HL-60 (cell line): ENCODE data around the gene TOPAZ1.

Experiments used
- GABPA ChIP-seq: IDR thresholded peaks from 2 replicates; pipeline ENCODE4 v1.6.1; 2012; ENCODE audit warnings: low read depth
- POLR2AphosphoS5 ChIP-seq: IDR thresholded peaks from 2 replicates; pipeline ENCODE4 v1.6.1; 2012; ENCODE audit warnings: low read depth
- SPI1 ChIP-seq: IDR thresholded peaks from 2 replicates; pipeline ENCODE4 v1.6.1; 2012; ENCODE audit warnings: low read depth, mild to moderate bottlenecking, borderline replicate concordance
- TF ChIP-seq, protein P1 (sequence below): IDR thresholded peaks from one replicate; pipeline ENCODE4 v1.5.1; 2011; ENCODE audit warnings: low read length, control low read depth, inconsistent platforms; ENCODE audit not compliant: insufficient read depth
- TF ChIP-seq, protein P2 (sequence below): IDR thresholded peaks from 2 replicates; pipeline ENCODE4 v1.6.1; 2012; ENCODE audit warnings: low read depth; ENCODE audit not compliant: insufficient replicate concordance

DNA sequence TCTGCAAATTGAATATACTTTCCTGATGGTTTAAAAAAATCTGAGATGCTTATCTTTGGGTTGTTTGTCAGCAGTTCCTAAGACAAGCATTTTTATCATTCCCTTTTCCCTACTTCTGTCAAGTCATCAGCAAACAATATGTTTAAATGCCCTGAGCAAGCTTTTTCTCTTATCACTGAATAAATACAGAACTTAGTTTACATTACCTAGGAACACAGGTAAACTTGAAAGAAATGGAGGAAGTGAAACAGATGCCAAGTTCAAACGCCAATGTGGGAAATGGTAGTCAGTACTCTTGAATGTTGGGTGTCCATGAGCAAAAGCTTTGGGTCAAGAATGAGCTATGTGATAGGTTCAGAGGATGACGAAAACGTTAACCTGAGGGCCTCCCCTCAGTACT is 79.6 kb downstream of the TOPAZ1 start:
- TF ChIP-seq, protein P1, sequence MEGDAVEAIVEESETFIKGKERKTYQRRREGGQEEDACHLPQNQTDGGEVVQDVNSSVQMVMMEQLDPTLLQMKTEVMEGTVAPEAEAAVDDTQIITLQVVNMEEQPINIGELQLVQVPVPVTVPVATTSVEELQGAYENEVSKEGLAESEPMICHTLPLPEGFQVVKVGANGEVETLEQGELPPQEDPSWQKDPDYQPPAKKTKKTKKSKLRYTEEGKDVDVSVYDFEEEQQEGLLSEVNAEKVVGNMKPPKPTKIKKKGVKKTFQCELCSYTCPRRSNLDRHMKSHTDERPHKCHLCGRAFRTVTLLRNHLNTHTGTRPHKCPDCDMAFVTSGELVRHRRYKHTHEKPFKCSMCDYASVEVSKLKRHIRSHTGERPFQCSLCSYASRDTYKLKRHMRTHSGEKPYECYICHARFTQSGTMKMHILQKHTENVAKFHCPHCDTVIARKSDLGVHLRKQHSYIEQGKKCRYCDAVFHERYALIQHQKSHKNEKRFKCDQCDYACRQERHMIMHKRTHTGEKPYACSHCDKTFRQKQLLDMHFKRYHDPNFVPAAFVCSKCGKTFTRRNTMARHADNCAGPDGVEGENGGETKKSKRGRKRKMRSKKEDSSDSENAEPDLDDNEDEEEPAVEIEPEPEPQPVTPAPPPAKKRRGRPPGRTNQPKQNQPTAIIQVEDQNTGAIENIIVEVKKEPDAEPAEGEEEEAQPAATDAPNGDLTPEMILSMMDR = no peak
- TF ChIP-seq SPI1 = no peak
- no peak for TF ChIP-seq POLR2AphosphoS5
- TF ChIP-seq GABPA = no peak
- TF ChIP-seq, protein P2, sequence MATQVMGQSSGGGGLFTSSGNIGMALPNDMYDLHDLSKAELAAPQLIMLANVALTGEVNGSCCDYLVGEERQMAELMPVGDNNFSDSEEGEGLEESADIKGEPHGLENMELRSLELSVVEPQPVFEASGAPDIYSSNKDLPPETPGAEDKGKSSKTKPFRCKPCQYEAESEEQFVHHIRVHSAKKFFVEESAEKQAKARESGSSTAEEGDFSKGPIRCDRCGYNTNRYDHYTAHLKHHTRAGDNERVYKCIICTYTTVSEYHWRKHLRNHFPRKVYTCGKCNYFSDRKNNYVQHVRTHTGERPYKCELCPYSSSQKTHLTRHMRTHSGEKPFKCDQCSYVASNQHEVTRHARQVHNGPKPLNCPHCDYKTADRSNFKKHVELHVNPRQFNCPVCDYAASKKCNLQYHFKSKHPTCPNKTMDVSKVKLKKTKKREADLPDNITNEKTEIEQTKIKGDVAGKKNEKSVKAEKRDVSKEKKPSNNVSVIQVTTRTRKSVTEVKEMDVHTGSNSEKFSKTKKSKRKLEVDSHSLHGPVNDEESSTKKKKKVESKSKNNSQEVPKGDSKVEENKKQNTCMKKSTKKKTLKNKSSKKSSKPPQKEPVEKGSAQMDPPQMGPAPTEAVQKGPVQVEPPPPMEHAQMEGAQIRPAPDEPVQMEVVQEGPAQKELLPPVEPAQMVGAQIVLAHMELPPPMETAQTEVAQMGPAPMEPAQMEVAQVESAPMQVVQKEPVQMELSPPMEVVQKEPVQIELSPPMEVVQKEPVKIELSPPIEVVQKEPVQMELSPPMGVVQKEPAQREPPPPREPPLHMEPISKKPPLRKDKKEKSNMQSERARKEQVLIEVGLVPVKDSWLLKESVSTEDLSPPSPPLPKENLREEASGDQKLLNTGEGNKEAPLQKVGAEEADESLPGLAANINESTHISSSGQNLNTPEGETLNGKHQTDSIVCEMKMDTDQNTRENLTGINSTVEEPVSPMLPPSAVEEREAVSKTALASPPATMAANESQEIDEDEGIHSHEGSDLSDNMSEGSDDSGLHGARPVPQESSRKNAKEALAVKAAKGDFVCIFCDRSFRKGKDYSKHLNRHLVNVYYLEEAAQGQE = no peak
